ENCODE data around the gene SLCO3A1.

DNA sequence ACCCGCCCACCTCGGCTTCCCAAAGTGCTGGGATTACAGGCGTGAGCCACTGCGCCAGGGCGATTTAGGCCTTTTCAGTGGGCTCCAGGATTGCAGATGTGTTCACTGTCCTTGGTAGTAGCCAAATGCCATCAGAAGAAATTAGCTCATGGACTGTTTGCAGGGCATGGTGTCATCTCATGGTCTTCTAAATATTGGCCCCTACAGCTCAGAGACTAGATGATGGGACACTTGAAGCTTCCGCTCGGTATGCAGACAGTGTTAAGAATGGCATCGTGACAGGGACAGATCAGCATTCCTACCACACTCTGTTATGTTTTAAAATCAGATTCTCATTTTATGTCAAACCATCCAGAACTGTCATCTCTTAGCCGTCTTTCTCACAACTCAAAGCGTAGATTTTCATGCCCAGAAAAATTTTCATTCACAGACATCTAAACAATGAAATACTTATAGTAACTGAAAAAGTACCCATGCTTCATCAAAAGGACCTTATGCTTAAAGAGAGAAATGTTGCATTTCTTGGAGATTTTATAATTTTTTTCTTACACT is 24.9 kb downstream of the SLCO3A1 start:
- TF ChIP-seq, protein P1, sequence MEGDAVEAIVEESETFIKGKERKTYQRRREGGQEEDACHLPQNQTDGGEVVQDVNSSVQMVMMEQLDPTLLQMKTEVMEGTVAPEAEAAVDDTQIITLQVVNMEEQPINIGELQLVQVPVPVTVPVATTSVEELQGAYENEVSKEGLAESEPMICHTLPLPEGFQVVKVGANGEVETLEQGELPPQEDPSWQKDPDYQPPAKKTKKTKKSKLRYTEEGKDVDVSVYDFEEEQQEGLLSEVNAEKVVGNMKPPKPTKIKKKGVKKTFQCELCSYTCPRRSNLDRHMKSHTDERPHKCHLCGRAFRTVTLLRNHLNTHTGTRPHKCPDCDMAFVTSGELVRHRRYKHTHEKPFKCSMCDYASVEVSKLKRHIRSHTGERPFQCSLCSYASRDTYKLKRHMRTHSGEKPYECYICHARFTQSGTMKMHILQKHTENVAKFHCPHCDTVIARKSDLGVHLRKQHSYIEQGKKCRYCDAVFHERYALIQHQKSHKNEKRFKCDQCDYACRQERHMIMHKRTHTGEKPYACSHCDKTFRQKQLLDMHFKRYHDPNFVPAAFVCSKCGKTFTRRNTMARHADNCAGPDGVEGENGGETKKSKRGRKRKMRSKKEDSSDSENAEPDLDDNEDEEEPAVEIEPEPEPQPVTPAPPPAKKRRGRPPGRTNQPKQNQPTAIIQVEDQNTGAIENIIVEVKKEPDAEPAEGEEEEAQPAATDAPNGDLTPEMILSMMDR (IDR thresholded peaks at IDR 0.05): no peak
- TF ChIP-seq POLR2A (IDR thresholded peaks at IDR 0.05): no peak

All from adrenal gland (tissue), 5 donors.